IMR-90 (cell line): ENCODE data around the gene FAM170A. TPM values are rescaled to one million over a fixed set of nuclear protein-coding genes. Genes with fewer than 3 reads are reported as not detected.

Experiments used
- ATAC-seq: fragments of 200-7000 bp; cut with Tn5 transposase; 2 replicates; pipeline ENCODE4 v1.9.1; 2020; ENCODE audit warnings: low read depth, mild to moderate bottlenecking, moderate library complexity
- BruUV-seq: library from RNA; stranded (reverse); fragments of 400-500 nt; replicated peaks from 2 replicates; lab custom pipeline; 2021; lab: Mats Ljungman, UMichigan
- CTCF ChIA-PET: fragments of 300-600 bp; formaldehyde crosslinking; extraction: SDS; loops from one replicate; lab custom pipeline; 2021; ENCODE audit warnings: antibody characterized with exemption; lab: Yijun Ruan, JAX
- POLR2A ChIA-PET: fragments of 300-600 bp; sonication (Branson Sonifier 250); formaldehyde crosslinking; loops from one replicate; lab custom pipeline; 2022; ENCODE audit warnings: antibody characterized with exemption; ENCODE audit not compliant: unreplicated experiment; lab: Charles Lee
- DNase-seq: peaks from one replicate; pipeline ENCODE4 v3.0.0; 2013
- H2AFZ ChIP-seq: replicated peaks from 2 replicates; pipeline ENCODE3; 2013; ENCODE audit warnings: low read length, mild to moderate bottlenecking; ENCODE audit not compliant: poor library complexity
- H2AK5ac ChIP-seq: 2 replicates; pipeline ENCODE4 v1.6.1; 2013; ENCODE audit warnings: low read depth, low read length, inconsistent platforms
- H2AK9ac ChIP-seq: replicated peaks from 2 replicates; pipeline ENCODE3; 2013; ENCODE audit warnings: mild to moderate bottlenecking, low read depth, low read length, moderate library complexity; ENCODE audit not compliant: poor library complexity
- H2BK120ac ChIP-seq: 2 replicates; pipeline ENCODE4 v1.6.1; 2013; ENCODE audit warnings: low read depth, low read length, inconsistent platforms
- H2BK15ac ChIP-seq: 3 replicates; pipeline ENCODE4 v1.6.1; 2013; ENCODE audit warnings: low read depth, low read length, inconsistent platforms
- H2BK20ac ChIP-seq: 2 replicates; pipeline ENCODE4 v1.6.1; 2013; ENCODE audit warnings: low read depth, mild to moderate bottlenecking, inconsistent platforms, low read length, moderate library complexity
- H2BK5ac ChIP-seq: 2 replicates; pipeline ENCODE4 v1.6.1; 2013; ENCODE audit warnings: mild to moderate bottlenecking, low read depth, low read length, inconsistent platforms; ENCODE audit not compliant: poor library complexity, severe bottlenecking
- H3K14ac ChIP-seq: replicated peaks from 2 replicates; pipeline ENCODE4 v1.6.1; 2013; ENCODE audit warnings: low read depth, low read length, inconsistent platforms
- H3K18ac ChIP-seq: 2 replicates; pipeline ENCODE4 v1.6.1; 2013; ENCODE audit warnings: low read depth, low read length, control low read depth
- H3K23ac ChIP-seq: 2 replicates; pipeline ENCODE4 v1.6.1; 2013; ENCODE audit warnings: low read depth, low read length, inconsistent platforms
- H3K27ac ChIP-seq: 2 replicates; pipeline ENCODE4 v1.5.1; 2013; ENCODE audit warnings: mild to moderate bottlenecking, control low read depth, low read length; ENCODE audit not compliant: insufficient read depth
- H3K27me3 ChIP-seq: 2 replicates; pipeline ENCODE4 v1.6.1; 2013; ENCODE audit warnings: low read length; ENCODE audit not compliant: control insufficient read depth, insufficient read depth
- H3K36me3 ChIP-seq: 2 replicates; pipeline ENCODE4 v1.6.1; 2013; ENCODE audit warnings: low read length, mixed read lengths; ENCODE audit not compliant: control insufficient read depth, insufficient read depth
- H3K4ac ChIP-seq: 2 replicates; pipeline ENCODE4 v1.6.1; 2013; ENCODE audit warnings: low read depth, low read length, inconsistent platforms
- H3K4me1 ChIP-seq: 2 replicates; pipeline ENCODE4 v1.6.1; 2013; ENCODE audit warnings: low read length, mixed read lengths; ENCODE audit not compliant: control insufficient read depth, insufficient read depth
- H3K4me2 ChIP-seq: 2 replicates; pipeline ENCODE4 v1.6.1; 2013; ENCODE audit warnings: low read depth, mild to moderate bottlenecking, control low read depth, low read length, moderate library complexity
- H3K4me3 ChIP-seq: 2 replicates; pipeline ENCODE4 v1.5.1; 2013; ENCODE audit warnings: low read depth, mild to moderate bottlenecking, control low read depth, low read length, moderate library complexity; ENCODE audit not compliant: insufficient read depth
- H3K56ac ChIP-seq: 2 replicates; pipeline ENCODE4 v1.6.1; 2013; ENCODE audit warnings: low read length, inconsistent platforms; ENCODE audit not compliant: insufficient read depth; ENCODE audit errors: extremely low read depth
- H3K79me1 ChIP-seq, 2 experiments: 2 replicates each; pipeline ENCODE4 v1.6.1; 2013; ENCODE audit warnings: low read length in 2 of 2, inconsistent platforms in 1 of 2, low read depth in 1 of 2
- H3K9ac ChIP-seq: 2 replicates; pipeline ENCODE4 v1.6.1; 2013; ENCODE audit warnings: low read depth, low read length, control low read depth
- H3K9me1 ChIP-seq: 2 replicates; pipeline ENCODE4 v1.6.1; 2013; ENCODE audit warnings: low read length, inconsistent platforms; ENCODE audit not compliant: insufficient read depth
- H3K9me3 ChIP-seq: 2 replicates; pipeline ENCODE4 v1.6.1; 2013; ENCODE audit warnings: low read length; ENCODE audit not compliant: control insufficient read depth, insufficient read depth
- H4K20me1 ChIP-seq: 2 replicates; pipeline ENCODE4 v1.6.1; 2013; ENCODE audit warnings: low read length, inconsistent platforms; ENCODE audit not compliant: insufficient read depth
- H4K5ac ChIP-seq: 2 replicates; pipeline ENCODE4 v1.6.1; 2013; ENCODE audit warnings: mild to moderate bottlenecking, low read depth, low read length, control low read depth
- H4K8ac ChIP-seq, 2 experiments: 2 replicates each; pipeline ENCODE4 v1.6.1; 2013; ENCODE audit warnings: low read depth in 2 of 2, low read length in 2 of 2, control low read depth in 1 of 2, inconsistent platforms in 1 of 2
- H4K91ac ChIP-seq: 2 replicates; pipeline ENCODE4 v1.6.1; 2013; ENCODE audit warnings: low read depth, low read length, inconsistent platforms; ENCODE audit not compliant: insufficient read depth
- BHLHE40 ChIP-seq: fragments of 150-350 bp; IDR thresholded peaks from 2 replicates; pipeline ENCODE4 v1.6.1; 2016; ENCODE audit warnings: mild to moderate bottlenecking, low read depth, low read length
- CEBPB ChIP-seq: IDR thresholded peaks from 2 replicates; pipeline ENCODE4 v1.6.1; 2012; ENCODE audit warnings: low read depth, low read length, improper control_type of control experiment
- ELK1 ChIP-seq: fragments of 150-350 bp; IDR thresholded peaks from 2 replicates; pipeline ENCODE4 v1.6.1; 2016; ENCODE audit warnings: low read depth, mild to moderate bottlenecking, low read length, moderate library complexity, borderline replicate concordance
- MAFK ChIP-seq: IDR thresholded peaks from 2 replicates; pipeline ENCODE4 v1.6.1; 2012; ENCODE audit warnings: low read depth, low read length, improper control_type of control experiment
- MAZ ChIP-seq: IDR thresholded peaks from 2 replicates; pipeline ENCODE4 v1.6.1; 2012; ENCODE audit warnings: low read depth, mild to moderate bottlenecking, low read length, improper control_type of control experiment, moderate library complexity, borderline replicate concordance
- NFE2L2 ChIP-seq: fragments of 150-350 bp; IDR thresholded peaks from 2 replicates; pipeline ENCODE4 v1.6.1; 2016; ENCODE audit warnings: low read depth, mild to moderate bottlenecking, low read length
- POLR2A ChIP-seq: IDR thresholded peaks from 2 replicates; pipeline ENCODE4 v1.6.1; 2012; ENCODE audit warnings: mild to moderate bottlenecking, low read depth, low read length
- RCOR1 ChIP-seq: IDR thresholded peaks from 2 replicates; pipeline ENCODE4 v1.6.1; 2012; ENCODE audit warnings: mild to moderate bottlenecking, low read length, improper control_type of control experiment; ENCODE audit not compliant: insufficient replicate concordance
- SMC3 ChIP-seq: fragments of 150-350 bp; IDR thresholded peaks from 2 replicates; pipeline ENCODE4 v1.6.1; 2016; ENCODE audit warnings: low read depth, mild to moderate bottlenecking, antibody characterized with exemption, low read length, moderate library complexity
- WGBS, 2 experiments: methylation state at CpG; one replicate each; pipeline versions ENCODE4 v1.1.5 to v1.1.7; 2013; ENCODE audit warnings: missing lambda C conversion rate in 2 of 2; ENCODE audit not compliant: insufficient read length in 1 of 2; ENCODE audit errors: extremely low coverage in 2 of 2; 5-methylcytosine and 5-hydroxymethylcytosine counted together
- dilution Hi-C: fragments of 300-500 bp; cut with HindIII; formaldehyde crosslinking; loops from one replicate; pipeline ENCODE4 v1.14.3; 2018; ENCODE audit warnings: low sequenced_read_pairs; ENCODE audit not compliant: unreplicated experiment
- in situ Hi-C: fragments of 300-500 bp; cut with MboI; formaldehyde crosslinking; loops from 3 replicates; pipeline ENCODE4 v1.14.3; 2019; ENCODE audit warnings: low sequenced_read_pairs, inconsistent platforms, mixed read lengths
- intact Hi-C: fragments of 100-400 bp; cut with micrococcal nuclease; formaldehyde crosslinking; loops from 2 replicates; pipeline ENCODE4 v1.10.0; 2022
- polyA plus RNA-seq, 3 experiments: library from polyadenylated mRNA; depleted of rRNA; stranded (reverse); fragments of >200 nt; gene quantifications; 2 replicates each; pipeline ENCODE4 v1.2.3, GENCODE V29; 2012; ENCODE audit warnings: low replicate concordance in 1 of 3
- total RNA-seq: library from RNA; depleted of rRNA; stranded (reverse); fragments of >200 nt; gene quantifications from 2 replicates; pipeline ENCODE4 v1.2.3, GENCODE V29; 2012
- TF ChIP-seq, protein P1 (sequence below): fragments of 150-350 bp; IDR thresholded peaks from 2 replicates; pipeline ENCODE4 v1.6.1; 2017; ENCODE audit warnings: mild to moderate bottlenecking, antibody characterized with exemption, low read length, low read depth

The FAM170A gene
- total and polyA plus RNA-seq, 2 of the 4 experiments (the other 2 are of a cell fraction): not detected

DNA sequence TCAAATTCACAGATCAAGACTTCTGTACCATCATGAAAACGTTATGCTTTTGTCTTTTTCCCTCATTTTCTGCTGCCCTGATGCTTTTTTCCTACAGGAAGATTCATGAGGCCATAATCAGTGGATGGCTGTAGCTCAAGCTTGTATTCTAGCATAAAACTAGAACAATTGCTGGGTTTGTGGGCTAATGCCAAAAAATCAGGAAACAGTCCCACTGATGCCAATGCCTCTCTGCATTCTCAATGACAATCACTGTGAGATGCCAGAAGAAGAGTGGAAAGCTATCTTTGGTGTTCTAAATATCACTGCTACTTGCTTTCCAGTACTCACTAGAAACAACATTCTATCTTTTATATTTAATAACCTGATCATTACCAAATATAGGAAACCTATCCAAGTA, 33.3 kb upstream of the FAM170A start:
- Histone ChIP-seq H3K9me3 (no peaks in the 10 kb centered on the region), H4K20me1 (no peaks in the 10 kb centered on the region), H3K27me3 (no peaks in the 10 kb centered on the region), H3K4ac (no peak overlapping the region), H2AK9ac (no peak overlapping the region), H3K4me2 (no peak overlapping the region), H4K5ac (no peak overlapping the region), H3K56ac (no peak overlapping the region), H2AK5ac (no peak overlapping the region), H2AFZ (no peak overlapping the region), H2BK5ac (no peak overlapping the region), H3K9me1 (no peaks in the 10 kb centered on the region), H3K4me3 (no peak overlapping the region), H3K18ac (no peak overlapping the region), H2BK15ac (no peak overlapping the region), H3K9ac (no peak overlapping the region), H3K4me1 (no peaks in the 10 kb centered on the region), H2BK20ac (no peak overlapping the region), H3K79me1 (no peaks in the 10 kb centered on the region), H3K14ac (no peak overlapping the region), H3K23ac (no peak overlapping the region), H3K27ac (no peak overlapping the region), H4K8ac (no peak overlapping the region), H2BK120ac (no peak overlapping the region), H3K36me3 (no peaks in the 10 kb centered on the region), H4K91ac (no peak overlapping the region)
- in situ Hi-C loops: no loop called here
- dilution Hi-C loops: no loop called here
- TF ChIP-seq ELK1: no peak
- no peak for TF ChIP-seq CEBPB
- no peak for TF ChIP-seq POLR2A
- no peak for TF ChIP-seq SMC3
- no peak for TF ChIP-seq NFE2L2
- TF ChIP-seq BHLHE40: no peak
- TF ChIP-seq MAZ: no peak
- no peak for TF ChIP-seq RCOR1
- TF ChIP-seq, protein P1, sequence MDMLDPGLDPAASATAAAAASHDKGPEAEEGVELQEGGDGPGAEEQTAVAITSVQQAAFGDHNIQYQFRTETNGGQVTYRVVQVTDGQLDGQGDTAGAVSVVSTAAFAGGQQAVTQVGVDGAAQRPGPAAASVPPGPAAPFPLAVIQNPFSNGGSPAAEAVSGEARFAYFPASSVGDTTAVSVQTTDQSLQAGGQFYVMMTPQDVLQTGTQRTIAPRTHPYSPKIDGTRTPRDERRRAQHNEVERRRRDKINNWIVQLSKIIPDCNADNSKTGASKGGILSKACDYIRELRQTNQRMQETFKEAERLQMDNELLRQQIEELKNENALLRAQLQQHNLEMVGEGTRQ: no peak
- TF ChIP-seq MAFK: no peak
- intact Hi-C loops: no loop called here
- no CpG with 5 or more reads among the region's 1 CpG for WGBS, 2 experiments
- DNase-seq (no peak), ATAC-seq (no peak)
- BruUV-seq: no TSS peak
- CTCF ChIA-PET: no interaction called here
- POLR2A ChIA-PET: no interaction called here
